GM18526 (cell line): ENCODE data around the gene SIPA1.

Source experiments
- POLR2A ChIP-seq: IDR thresholded peaks from 3 replicates; pipeline ENCODE4 v1.6.1; 2011; ENCODE audit not compliant: insufficient read length; ENCODE audit errors: extremely low read depth

Gene SIPA1

GRCh38 chr11:65695459-65696241 lies 57.7 kb downstream of the SIPA1 start:
- no peak for TF ChIP-seq POLR2A

- TF ChIP-seq POLR2A, result no peak
These were observed 59.1 kb downstream of the SIPA1 start for GRCh38 chr11:65696802-65697552.

- TF ChIP-seq POLR2A, result no peak
These were observed 60.3 kb downstream of the SIPA1 start for GRCh38 chr11:65698205-65698604.

GRCh38 chr11:65699306-65699705 lies 61.4 kb downstream of the SIPA1 start:
- TF ChIP-seq POLR2A, result no peak

- TF ChIP-seq POLR2A, result no peak
These were observed 62.5 kb downstream of the SIPA1 start for GRCh38 chr11:65700399-65700798.
